NCI-H345 treated with DMSO at 0.1 percent for 48 hours (cell line): Measurements from ENCODE around the gene ABL1.
"Not testable (repeated sequence)": the region's sequence is repeated elsewhere in the genome, so short reads cannot be mapped to it uniquely, and the experiment has no call there.

Experiments
- DNase-seq: peaks from one replicate; lab custom pipeline; 2025; ENCODE audit not compliant: unreplicated experiment; lab: John Stamatoyannopoulos, UW

ABL1 gene

DNA sequence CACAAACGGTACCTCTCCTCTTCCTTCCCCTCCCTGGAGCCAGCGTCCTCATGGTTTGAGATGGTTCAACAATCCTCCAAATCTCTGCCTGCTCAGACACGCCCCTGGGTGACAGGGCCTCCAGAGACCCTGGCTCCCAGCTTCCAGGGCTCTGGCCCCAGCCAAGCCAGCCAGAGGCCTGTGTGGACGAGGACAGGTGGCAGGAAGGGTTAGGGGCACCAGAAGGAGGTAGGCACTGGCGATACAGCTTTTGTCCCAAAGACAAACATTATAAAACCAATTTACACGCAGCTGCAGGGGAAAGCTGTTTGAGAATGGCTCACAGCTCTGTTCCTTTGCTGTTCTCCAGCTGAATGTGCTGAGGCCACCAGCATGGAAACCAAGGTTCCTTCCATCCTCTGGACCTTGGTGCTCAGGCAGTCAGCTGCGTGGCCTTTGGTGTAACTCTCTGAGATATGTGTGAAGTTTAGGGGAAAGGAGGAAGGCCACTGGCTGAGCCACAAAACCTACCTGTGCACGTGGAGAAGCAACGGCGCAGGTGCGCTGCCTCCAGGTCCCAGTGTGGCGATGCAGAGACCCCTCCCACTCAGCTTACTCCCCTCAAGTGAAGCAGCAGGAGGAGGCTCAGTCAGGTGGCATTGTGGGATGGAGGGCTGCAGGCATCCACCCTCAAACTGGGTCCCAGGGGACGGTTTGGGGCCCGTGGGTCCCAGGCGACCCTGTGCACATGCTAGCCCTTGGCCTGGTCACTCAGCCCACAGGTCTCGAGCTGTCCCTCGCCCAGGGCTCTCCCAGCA, 65.8 kb downstream of the ABL1 start:
- no peak for DNase-seq

DNA sequence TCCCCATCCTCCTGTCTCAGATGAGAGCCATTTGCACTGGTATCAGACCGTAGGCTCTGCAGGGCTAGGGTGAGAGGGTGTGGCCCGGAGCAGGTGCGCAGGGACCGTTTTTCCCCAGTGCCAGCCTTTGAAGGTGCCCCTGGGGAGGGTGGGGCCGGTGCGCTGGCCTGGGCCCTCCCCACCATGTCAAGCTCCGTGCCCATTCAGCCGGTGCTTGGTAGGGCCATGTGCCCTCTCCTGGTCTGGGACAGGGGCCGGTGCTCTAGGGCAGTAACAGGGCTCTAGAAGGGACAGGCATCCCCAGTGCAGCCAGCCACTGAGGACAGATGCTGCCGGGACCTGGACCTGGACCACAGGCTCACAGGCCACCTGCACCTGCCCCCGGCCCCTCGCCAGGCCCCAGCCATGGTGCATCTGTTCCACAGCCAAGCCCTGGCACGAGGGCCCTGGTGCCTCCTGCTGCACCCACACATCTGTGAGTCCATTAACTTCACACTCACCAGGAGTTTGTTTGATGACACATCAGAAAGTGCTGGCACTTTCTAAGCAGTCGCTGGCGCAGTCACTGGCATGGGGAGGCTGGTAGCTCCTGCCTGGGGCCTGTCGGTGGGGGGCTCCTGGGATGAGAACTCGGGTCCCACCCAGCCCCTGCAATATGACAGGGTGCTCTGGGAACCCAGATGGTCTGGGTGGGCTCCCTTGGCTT, 66.6 kb downstream of the ABL1 start:
- no peak for DNase-seq

DNA sequence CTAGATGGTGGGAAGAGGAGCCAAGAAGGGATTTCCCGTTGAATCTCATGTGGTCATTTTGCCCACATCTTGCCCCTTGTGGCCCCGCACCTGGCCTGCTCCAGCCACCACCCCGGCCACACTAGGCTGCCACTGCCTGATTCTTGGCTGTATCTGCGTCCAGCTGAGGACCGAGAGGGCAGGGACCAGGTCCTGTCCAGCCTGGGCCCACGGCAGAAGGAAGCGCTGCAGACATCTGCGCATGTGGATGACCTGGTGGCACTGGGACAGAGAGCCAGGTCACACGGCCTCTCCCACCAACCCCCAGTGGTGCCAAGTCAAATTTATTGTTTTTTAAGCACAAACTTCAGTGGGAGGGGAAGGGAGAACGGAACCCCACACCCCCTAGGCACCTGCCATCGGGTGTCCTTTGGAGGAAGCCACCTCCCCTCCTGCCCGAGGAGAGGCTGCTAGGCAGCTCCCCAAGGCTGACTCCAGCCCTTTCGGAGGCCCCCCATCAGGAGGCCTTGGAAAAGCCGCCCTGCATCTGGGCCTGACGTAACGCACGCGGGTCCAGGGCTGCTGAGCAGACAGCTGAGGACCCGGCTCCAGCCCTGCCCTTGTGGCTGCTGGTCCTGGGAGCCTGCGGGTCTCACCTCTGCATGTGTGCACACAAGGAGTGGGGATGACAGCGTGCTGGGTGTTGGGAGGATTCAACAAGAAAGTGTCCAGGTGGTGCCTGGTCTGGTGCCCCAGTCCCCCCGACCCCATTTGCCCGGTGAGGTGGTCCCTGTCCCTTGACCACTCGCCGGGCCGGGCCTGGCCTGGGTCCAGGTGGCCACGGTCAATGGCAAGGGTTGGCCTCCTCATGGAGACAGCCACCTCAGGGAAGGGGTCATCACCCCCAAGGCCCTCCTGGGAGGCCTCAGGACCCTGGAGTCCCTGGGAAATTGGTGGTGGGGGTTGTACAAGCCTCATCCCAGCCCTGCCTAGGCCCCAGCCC, 67.4 kb downstream of the ABL1 start:
- no peak for DNase-seq

DNA sequence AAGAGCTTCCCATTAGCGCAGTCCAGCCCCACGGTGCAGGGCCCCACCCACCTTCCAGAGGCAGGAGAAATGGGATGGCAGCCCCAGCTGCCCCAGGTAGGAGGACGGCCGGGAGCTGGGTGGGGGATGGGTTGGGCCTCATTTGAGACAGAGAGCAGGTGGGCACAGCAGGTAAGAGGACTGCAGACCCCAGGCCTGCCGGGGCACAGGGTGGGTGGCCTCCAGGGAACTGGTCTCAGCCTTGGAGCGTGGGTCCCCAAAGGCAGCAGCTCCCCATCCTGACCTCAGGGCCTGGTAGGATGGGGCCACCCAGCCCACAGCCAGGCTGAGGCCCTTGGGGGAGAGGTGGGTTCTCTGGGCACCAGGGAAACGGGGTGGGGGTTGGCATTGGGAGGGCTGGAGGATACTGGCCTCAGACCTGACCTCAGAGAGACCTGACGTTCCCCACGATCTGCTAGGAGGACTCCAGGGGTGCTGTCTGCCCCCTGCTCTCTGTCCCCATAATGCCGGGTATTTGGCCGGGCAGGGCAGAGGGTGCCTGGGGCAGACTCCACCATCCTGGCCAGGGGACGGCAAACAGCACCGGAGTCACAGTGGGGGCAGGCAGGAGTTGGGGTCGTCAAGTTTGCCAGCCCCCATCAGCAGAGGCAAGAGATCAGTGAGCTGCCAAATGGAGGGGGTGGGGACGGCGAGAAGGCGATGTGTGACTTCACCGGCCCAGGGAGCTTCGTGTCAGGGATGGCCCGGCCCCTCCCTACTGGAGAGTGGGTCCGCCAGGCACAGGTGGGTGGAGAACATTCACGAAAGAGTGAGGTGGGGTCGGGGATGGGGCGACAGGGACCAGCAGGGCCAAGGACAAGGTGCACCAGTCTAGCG, 68.4 kb downstream of the ABL1 start:
- DNase-seq: no peak

DNA sequence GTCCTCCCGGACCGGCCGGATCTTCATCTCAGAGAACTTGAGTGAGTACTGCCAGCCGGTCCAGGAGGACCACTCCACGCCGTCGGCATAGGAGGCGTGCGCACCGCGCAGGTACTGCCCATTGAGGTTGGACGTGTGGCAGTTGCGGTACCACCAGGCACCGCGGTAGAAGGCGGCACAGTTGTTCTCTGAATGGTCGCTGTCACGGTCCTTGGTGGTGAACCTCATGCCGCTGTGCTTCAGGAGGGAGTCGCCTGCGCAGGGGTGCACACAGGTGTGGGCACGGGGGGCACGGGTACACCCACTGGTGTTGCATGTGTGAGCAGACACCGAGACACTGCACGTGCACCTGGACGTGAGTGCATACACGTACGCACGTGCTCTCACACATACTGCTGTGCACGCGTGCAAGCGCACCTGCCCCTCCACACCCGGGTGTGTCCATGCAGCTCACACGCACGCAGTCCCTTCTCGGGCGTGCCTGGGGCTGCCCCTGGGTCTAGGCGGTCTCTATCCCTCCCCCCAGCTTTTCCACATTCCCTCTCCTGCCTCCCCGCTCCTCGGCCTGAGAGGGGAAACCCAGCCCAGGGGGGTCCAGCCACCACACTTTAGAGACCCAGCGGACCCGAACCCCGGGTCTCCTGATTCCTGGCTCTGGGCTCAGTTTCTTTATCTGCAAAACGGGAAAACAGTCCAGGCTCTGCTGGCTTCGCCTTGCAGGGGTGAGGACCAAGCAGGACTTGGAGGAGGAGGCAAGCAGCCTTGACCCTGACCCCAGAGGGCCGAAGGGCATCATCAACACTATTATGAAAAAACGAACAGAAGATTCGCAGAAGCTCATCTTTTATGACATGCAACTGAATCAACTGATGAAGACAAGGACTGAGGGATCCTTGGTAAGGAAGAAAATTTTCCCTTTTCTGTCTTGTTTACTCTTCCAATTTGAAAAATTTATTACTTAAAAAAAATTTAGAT, 69.3 kb downstream of the ABL1 start:
- no peak for DNase-seq

DNA sequence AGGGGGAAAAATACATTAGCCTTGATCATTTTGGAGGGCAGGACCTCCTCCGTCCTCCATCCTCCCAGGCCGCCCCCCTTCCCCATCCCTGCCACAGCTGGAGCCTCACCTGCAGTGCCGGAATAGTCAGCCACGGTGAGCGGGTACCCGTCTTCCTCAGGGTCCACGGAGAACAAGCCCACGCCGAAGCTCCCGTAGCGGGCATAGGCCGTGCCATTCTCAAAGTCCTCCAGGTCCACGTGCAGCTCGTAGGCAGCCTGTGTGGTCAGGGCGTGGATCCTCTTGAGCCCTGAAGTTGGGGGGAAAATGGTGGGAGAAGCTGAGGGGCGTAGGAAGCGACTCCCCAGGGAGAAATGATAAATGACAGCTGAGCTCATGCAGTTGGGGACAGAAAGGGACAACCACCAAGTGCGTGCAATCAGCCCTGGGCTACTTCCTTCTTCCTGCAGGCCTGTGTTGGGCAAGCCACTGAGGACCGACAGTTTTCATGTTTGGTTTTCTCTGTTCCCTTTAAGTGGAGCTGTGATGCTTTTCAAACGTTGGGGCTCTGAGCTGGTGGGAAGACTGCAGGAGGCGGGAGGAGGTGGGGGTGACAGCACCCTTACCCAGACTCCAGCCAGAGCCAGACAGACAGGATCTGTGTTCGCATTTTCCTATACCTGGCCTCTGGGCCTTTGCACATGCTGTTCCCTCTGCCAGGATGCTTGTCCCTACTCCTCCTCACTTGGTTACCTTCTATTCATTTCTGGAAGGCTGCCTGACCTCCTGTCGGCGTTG, 70.3 kb downstream of the ABL1 start:
- DNase-seq: no peak

DNA sequence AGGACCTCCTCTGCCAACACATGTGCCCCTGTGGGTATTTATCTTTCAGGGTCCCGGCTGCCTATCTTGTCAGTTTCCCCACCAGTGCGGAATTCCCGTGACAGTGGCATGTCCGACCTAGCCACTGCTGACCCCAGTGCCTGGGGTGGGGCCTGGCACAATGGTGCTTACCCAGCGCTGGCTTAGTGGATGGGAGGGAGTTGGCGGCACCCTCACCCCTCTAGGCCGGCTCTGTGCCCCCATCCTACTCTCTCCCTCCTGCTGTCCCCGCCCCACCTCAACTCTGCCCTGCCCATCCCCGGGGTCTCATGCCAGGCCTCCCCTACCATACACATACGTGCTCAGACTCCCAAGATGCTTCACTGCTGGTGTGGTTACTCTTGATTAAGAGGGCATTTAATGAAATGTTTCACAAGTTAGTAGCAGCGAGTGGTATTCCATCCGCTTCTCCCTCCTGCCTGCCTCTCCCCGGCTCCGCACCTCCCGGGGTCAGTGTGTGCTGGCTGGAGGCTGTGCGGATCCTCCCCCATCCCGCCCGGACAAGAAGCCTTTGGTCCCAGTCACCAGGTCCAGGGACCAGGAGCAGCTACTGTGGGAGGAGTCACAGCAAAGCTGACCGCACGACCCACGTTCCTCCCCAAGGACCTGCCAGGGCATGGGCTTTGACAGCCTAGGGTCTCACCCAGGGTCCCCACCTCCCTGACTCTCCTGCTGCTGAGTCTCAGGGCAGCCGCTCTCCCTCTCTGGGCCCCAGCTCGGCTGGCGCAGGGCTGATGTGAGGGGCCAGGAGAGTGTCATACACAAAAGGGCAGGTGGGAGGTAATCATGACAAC, 71.1 kb downstream of the ABL1 start:
- DNase-seq: no peak

DNA sequence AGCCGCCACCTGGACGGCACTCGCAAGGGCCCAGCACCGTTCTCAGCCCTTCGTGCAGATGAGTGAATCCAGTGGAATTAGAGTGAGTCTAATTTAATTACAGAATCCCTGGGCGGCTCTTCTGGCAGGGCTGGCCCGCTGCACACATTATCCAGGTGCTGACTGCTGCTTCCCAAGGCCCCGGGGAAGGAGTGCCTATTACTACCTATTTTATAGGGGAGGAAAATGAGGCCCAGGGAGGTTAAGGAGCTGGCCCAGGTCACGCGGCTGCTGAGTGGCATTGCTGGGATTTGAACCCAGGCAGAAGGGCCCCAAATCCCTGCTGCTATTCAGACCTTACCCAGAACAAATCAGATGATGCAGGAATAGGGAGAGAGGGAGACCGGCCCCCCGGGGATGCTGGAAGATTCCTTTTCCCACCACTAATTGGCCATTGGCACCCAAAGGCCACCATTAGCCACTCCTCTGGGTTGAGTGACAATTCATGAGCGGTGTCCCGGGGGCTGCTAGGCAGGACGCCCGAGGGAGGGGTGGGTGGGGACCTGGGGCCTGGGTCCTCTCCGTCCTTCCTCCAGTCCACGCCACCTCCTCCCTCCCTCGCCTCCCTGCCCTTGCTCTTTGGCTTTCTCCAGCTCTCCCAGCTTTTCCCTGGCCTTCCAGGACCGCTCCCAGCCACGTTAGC, 71.8 kb downstream of the ABL1 start:
- no peak for DNase-seq

DNA sequence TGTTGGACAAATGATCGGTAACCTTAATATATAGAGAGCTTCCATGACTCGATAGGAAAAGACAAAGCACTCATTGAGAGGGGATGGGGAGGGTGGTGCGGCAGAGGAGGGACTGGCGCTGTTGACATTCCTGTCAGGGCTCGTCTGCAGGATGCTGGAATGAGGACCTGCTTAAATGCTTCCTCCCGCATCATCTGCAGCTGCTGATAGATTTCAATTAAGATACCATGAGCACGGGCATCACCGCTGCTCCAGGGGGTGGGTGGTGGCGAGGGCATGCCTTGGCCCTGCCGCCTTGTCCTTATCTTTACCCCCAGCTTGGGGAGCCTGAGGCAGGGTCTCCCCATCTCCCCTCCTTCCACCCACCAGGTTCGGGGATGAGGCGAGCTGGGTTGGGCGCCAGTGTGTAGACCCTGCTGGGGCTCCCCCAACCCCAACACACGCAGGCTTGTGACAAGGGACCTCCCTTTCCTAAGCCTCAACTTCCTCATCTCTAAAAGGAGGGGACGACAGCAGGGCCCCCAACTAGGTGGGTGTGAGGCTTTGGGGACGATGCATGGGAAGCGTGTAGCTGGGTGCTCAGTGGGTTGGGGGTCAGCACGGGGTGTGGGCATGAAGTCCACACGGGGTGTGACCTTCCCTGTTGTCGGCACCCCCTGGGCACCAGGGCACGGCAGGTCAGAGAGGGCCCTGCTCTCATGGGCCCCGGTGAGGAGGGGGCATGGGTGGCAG, 73.3 kb downstream of the ABL1 start:
- DNase-seq: no peak

DNA sequence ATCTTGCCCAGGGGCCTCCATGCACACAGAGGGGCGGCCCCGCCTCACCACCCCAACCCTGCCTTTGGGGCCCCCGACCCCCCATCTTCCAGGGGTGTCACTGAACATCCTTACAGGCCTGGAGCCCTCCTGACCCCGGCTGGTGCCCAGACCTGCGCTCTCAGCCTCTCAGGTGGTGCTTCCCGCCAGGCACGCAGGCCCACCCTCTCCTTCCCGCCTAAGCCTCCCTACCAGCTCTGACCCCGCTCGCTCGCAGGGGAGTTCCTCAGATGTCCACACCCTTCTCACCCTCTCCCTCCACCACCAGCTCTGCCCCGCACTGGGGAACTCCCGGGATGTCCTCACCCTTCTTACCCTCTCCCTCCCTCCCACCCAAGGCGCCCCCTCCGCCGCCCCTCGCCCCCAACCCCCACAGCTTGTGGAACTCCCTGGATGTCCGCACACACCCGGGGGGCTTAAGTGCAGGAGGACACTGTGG, 73.9 kb downstream of the ABL1 start:
- no peak for DNase-seq

DNA sequence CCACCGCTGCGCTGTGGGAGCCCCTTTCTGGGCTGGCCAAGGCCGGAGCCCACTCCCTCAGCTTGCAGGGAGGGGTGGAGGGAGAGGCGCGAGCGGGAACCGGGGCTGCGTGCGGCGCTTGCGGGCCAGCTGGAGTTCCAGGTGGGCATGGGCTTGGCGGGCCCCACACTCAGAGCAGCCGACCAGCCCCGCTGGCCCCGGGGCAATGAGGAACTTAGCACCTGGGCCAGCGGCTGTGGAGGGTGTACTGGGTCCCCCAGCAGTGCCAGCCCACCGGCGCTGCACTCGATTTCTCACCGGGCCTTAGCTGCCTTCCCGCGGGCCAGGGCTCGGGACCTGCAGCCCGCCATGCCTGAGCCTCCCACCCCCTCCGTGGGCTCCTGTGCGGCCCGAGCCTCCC, 75.0 kb downstream of the ABL1 start:
- DNase-seq: not testable (repeated sequence)

DNA sequence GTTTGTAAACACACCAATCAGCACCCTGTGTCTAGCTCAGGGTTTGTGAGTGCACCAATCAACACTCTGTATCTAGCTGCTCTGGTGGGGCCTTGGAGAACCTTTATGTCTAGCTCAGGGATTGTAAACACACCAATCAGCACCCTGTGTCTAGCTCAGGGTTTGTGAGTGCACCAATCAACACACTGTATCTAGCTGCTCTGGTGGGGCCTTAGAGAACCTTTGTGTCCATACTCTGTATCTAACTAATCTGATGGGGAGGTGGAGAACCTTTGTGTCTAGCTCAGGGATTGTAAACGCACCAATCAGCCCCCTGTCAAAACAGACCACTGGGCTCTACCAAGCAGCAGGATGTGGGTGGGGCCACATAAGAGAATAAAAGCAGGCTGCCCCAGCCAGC, 75.6 kb downstream of the ABL1 start:
- DNase-seq: not testable (repeated sequence)

DNA sequence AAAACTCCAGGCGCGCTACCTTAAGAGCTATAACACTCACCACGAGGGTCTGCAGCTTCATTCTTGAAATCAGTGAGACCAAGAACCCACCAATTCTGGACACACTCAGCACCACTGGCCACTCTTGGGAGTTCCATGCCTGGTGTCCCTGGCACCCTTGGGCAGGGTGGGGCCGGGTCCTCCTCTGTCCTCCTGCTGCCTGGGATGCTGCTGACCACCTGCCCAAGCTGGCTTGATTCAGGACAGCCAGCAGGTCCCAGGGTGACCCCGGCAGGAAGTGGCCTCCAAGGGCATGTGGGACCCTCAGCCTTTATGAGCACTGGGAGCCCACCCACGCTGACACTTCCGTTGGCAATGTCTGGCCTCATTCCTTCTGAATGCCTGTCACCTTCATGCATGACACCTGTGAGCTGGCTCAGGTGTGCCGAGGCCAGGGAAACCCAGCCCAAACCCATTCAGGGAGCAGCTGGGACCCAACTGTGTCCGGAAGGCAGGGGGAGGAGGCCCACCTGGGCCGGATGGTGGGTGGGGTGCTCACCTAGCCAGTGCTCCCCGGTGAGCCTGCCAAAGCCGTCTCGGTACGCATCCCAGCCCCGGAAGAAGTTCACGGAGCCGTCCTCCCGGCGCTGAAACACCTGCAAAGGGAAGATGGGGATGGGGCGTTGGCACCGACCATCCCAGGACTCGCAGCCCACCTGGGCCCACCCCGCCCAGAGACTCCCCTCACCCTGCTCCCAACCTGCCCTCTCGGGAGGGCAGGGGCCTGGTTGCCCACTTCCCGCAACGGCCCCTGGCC, 76.4 kb downstream of the ABL1 start:
- no peak for DNase-seq

DNA sequence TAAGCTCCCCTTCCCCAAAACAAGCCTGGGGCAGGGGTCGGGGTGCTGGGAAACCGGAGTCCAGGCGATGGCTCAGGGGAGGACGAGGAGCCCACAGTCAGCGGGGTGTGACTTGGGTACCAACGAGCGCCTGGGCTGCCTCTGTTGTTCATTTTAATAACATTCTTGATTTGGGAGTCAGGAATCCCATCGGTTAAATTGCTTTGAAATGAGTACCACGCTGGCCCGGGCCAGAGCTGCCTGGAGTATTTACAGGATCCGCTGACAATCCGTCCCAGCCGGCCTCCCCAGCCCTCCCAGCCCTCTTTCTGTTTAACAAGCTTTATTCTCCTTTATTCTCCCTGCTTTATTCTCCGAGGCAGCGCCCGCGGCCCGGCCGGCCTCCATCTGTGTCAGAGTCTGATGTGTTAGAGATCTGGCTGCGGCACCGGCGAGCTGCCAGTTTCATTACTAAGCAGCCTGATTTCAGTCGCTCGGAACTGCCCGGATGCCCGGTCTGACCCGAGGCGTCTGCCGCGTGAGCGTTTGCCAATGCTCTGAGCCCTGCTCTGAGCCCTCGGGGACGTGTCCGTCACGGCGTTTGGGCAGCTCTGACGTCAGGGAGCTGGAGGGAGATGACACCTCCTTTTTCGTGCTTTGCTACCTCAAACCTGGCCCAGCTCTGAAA, 78.0 kb downstream of the ABL1 start:
- DNase-seq: no peak
